ENCODE results near the gene DNAJC8. TPM values are rescaled to one million over a fixed set of nuclear protein-coding genes. Genes with fewer than 3 reads are reported as not detected.

Gene DNAJC8
- total RNA-seq, 1 experiment from 2014 or later = 57.6 TPM

DNA sequence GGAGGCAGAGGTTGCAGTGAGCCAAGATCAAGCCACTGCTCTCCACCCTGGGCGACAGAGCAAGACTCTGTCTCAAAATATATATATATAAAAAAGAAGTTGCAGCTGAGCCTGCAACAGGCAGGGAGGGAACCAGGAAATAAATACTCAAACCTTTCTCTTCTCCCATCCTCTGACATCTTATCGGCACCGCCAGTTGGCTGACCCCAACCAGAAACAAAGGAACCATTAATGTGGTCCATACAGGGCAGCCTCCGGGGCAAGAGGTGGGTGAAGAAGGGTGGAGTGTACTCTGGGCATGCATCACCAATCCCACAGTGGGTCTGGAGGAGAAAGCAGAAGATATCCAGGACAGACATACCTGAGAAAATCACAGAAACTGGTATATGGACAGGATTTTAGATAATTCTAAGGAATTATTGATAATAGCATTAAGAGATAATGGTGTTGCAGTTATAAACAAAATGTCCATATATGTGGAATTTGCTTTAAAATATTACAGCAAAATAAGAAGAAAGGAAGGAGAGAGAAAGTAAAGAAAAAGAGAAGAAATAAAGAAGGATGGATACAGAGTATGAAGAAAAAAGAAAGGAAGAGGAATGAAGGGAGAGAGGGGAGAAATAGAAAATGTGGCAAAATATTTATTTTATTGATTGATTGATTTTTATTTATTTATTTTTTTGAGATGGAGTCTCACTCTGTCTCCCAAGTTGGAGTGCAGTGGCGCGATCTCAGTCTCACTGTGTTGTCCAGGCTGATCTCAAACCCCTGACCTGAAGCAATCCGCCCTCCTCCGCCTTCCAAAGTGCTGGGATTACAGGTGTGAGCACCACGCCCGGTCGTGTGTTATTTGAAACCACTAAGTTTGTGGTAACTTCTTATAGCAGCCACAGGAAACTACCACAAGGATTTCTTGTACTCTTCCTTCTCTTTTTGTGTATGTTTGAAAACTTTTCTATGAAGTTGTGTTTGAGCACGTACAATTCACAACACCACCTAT lies 52.2 kb downstream of the DNAJC8 start:
- CTCF ChIA-PET = no interaction called here
- no peaks in the 10 kb centered on the region for H3K27me3 Mint-ChIP-seq (ENCODE audit: unreplicated experiment)
- BruUV-seq (replicated peaks) = no TSS peak
- peaks cover 8% of the 10 kb centered on the region for H3K4me1 Mint-ChIP-seq (ENCODE audit: low read depth, unreplicated experiment)
- no peak for DNase-seq
- H3K9me3 Mint-ChIP-seq (ENCODE audit: low read depth, unreplicated experiment) = no peaks in the 10 kb centered on the region
- no peak overlapping the region for H3K27ac Mint-ChIP-seq (ENCODE audit: unreplicated experiment)
- H3K4me3 Mint-ChIP-seq (ENCODE audit: low read depth, unreplicated experiment) = no peak overlapping the region
- intact Hi-C loops (cut with micrococcal nuclease; ENCODE audit: unreplicated experiment) = no loop called here
- no peaks in the 10 kb centered on the region for H3K36me3 Mint-ChIP-seq (ENCODE audit: insufficient read depth, unreplicated experiment)
- TF ChIP-seq CTCF (IDR thresholded peaks at IDR 0.05; ENCODE audit: unreplicated experiment) = no peak

- no peak for TF ChIP-seq CTCF (IDR thresholded peaks at IDR 0.05; ENCODE audit: unreplicated experiment)
- Mint-ChIP-seq H3K27ac (ENCODE audit: unreplicated experiment) (no peak overlapping the region), H3K36me3 (ENCODE audit: insufficient read depth, unreplicated experiment) (no peaks in the 10 kb centered on the region), H3K4me3 (ENCODE audit: low read depth, unreplicated experiment) (no peak overlapping the region), H3K4me1 (ENCODE audit: low read depth, unreplicated experiment) (peaks cover 8% of the 10 kb centered on the region), H3K9me3 (ENCODE audit: low read depth, unreplicated experiment) (no peaks in the 10 kb centered on the region), H3K27me3 (ENCODE audit: unreplicated experiment) (no peaks in the 10 kb centered on the region)
- CTCF ChIA-PET = no interaction called here
- no TSS peak for BruUV-seq (replicated peaks)
- DNase-seq = no peak
- intact Hi-C loops (cut with micrococcal nuclease; ENCODE audit: unreplicated experiment) = no loop called here
Observed at GRCh38 chr1:28178690-28179485, 53.9 kb downstream of the DNAJC8 start.

GRCh38 chr1:28176492-28177470 lies 56.0 kb downstream of the DNAJC8 start, which contains the start of gene PTAFR:
TSS of gene PTAFR (minus strand) at chr1:28176690. CDS start at chr1:28151021, 25,669 bp downstream.
- H3K27me3 Mint-ChIP-seq (ENCODE audit: unreplicated experiment) = no peaks in the 10 kb centered on the region
- H3K4me1 Mint-ChIP-seq (ENCODE audit: low read depth, unreplicated experiment) = peaks cover 8% of the 10 kb centered on the region
- no peak within 1 kb of the TSS for H3K27ac Mint-ChIP-seq (ENCODE audit: unreplicated experiment)
- CTCF ChIA-PET = no interaction called here
- no TSS peak for BruUV-seq (replicated peaks)
- no peak for DNase-seq
- no peaks in the 10 kb centered on the region for H3K36me3 Mint-ChIP-seq (ENCODE audit: insufficient read depth, unreplicated experiment)
- no peaks in the 10 kb centered on the region for H3K9me3 Mint-ChIP-seq (ENCODE audit: low read depth, unreplicated experiment)
- TF ChIP-seq CTCF (IDR thresholded peaks at IDR 0.05; ENCODE audit: unreplicated experiment) = no peak
- H3K4me3 Mint-ChIP-seq (ENCODE audit: low read depth, unreplicated experiment) = no peak within 1 kb of the TSS
- intact Hi-C loops (cut with micrococcal nuclease; ENCODE audit: unreplicated experiment) = no loop called here

All from Calu3 (cell line).